GM12892 (cell line): Measurements from ENCODE around the gene INPP4A.

ENCODE experiments used
- POLR2A ChIP-seq: IDR thresholded peaks from 2 replicates; pipeline ENCODE4 v1.6.1; 2011; ENCODE audit warnings: low read depth, low read length, control low read depth
- TAF1 ChIP-seq: IDR thresholded peaks from 2 replicates; pipeline ENCODE4 v1.6.1; 2011; ENCODE audit warnings: low read depth, mild to moderate bottlenecking, control low read depth, low read length, borderline replicate concordance

DNA sequence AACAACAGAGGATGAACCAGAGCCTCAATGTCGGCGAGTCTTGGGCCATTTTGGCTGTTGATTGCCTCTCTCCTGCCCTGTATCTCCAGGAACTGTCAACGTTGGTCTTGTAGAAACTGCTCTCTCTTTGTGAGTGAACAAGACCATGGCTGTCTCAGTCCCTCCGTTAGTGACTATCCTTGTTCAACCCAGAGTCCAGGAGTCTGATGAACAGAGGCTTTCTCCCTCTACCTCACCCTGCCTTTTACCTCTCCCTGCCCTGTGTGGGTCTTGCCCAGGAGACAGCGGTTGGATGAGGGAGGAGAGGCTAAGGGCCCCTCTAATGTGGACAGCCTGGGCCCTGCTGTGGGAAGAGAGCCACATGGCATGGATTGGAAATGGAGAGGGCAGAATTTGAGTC, 32.8 kb downstream of the INPP4A start:
- TF ChIP-seq POLR2A, result no peak
- TF ChIP-seq TAF1, result no peak
